ENCODE results near the gene SERTAD2. TPM values are rescaled to one million over a fixed set of nuclear protein-coding genes. Genes with fewer than 3 reads are reported as not detected.

Gene SERTAD2
- total RNA-seq, 1 donor from 2014 or later: 19.2 TPM

GRCh38 chr2:64586054-64586453 is 67.7 kb downstream of the SERTAD2 start:
- Mint-ChIP-seq H3K27ac (peak overlapping the region; percentile 61), H3K27me3 (no peaks in the 10 kb centered on the region), H3K4me3 (no peak overlapping the region), H3K9me3 (no peaks in the 10 kb centered on the region), H3K4me1 (ENCODE audit: unreplicated experiment) (no peaks in the 10 kb centered on the region), H3K36me3 (peaks cover 9% of the 10 kb centered on the region)
- DNase-seq (ENCODE audit: extremely low spot score, unreplicated experiment): no peak
- no peak for TF ChIP-seq CTCF (conservative IDR thresholded peaks at IDR 0.05)

- TF ChIP-seq CTCF (conservative IDR thresholded peaks at IDR 0.05): no peak
- DNase-seq (ENCODE audit: extremely low spot score, unreplicated experiment): no peak
- Mint-ChIP-seq H3K4me1 (ENCODE audit: unreplicated experiment) (no peaks in the 10 kb centered on the region), H3K36me3 (peaks cover 13% of the 10 kb centered on the region), H3K4me3 (no peak overlapping the region), H3K27me3 (no peaks in the 10 kb centered on the region), H3K27ac (no peak overlapping the region), H3K9me3 (no peaks in the 10 kb centered on the region)
Observed at GRCh38 chr2:64582774-64583340, 70.9 kb downstream of the SERTAD2 start.

- Mint-ChIP-seq H3K27me3 (no peaks in the 10 kb centered on the region), H3K36me3 (peaks cover 14% of the 10 kb centered on the region), H3K9me3 (no peaks in the 10 kb centered on the region), H3K4me1 (ENCODE audit: unreplicated experiment) (no peaks in the 10 kb centered on the region), H3K27ac (no peak overlapping the region), H3K4me3 (no peak overlapping the region)
- DNase-seq (ENCODE audit: extremely low spot score, unreplicated experiment): no peak
- TF ChIP-seq CTCF (conservative IDR thresholded peaks at IDR 0.05): no peak
Observed at GRCh38 chr2:64581777-64582539, 71.8 kb downstream of the SERTAD2 start.

Other genes with a start within 250 kb of the SERTAD2 start
- gene LGALSL, start 199.8 kb downstream of the SERTAD2 start, total RNA-seq (ENCODE audit: low replicate concordance): 19.2 and 20.3 TPM in 2 replicates
- gene AFTPH, start 129.6 kb downstream of the SERTAD2 start, total RNA-seq (ENCODE audit: low replicate concordance): 26.4 and 38.1 TPM in 2 replicates